Stimulated activated memory B cell treated with anti-CD40 and anti-IgM and Interleukin-4, amounts not matched to agents 10 μg/mL and 1 μg/mL and 100 μg/mL, for 72 hours (primary cell): ENCODE data around the gene PLA2G4E.

Experiments
- ATAC-seq: fragments of 150-1000 bp; cut with Tn5 transposase; 2 replicates; pipeline ENCODE4 v1.10.0; 2021
- H3K27ac Mint-ChIP-seq: one replicate; pipeline ENCODE4 v1.8.0; 2022; ENCODE audit warnings: mild to moderate bottlenecking, mixed read lengths
- H3K27me3 Mint-ChIP-seq: one replicate; pipeline ENCODE4 v1.8.0; 2022; ENCODE audit warnings: mixed read lengths
- H3K36me3 Mint-ChIP-seq: one replicate; pipeline ENCODE4 v1.8.0; 2022; ENCODE audit warnings: mixed read lengths
- H3K4me1 Mint-ChIP-seq: one replicate; pipeline ENCODE4 v1.8.0; 2022; ENCODE audit warnings: mixed read lengths
- H3K4me3 Mint-ChIP-seq: one replicate; pipeline ENCODE4 v1.8.0; 2022; ENCODE audit warnings: mild to moderate bottlenecking, moderate library complexity, mixed read lengths
- H3K9me3 Mint-ChIP-seq: one replicate; pipeline ENCODE4 v1.8.0; 2022; ENCODE audit warnings: mixed read lengths

PLA2G4E gene, protein sequence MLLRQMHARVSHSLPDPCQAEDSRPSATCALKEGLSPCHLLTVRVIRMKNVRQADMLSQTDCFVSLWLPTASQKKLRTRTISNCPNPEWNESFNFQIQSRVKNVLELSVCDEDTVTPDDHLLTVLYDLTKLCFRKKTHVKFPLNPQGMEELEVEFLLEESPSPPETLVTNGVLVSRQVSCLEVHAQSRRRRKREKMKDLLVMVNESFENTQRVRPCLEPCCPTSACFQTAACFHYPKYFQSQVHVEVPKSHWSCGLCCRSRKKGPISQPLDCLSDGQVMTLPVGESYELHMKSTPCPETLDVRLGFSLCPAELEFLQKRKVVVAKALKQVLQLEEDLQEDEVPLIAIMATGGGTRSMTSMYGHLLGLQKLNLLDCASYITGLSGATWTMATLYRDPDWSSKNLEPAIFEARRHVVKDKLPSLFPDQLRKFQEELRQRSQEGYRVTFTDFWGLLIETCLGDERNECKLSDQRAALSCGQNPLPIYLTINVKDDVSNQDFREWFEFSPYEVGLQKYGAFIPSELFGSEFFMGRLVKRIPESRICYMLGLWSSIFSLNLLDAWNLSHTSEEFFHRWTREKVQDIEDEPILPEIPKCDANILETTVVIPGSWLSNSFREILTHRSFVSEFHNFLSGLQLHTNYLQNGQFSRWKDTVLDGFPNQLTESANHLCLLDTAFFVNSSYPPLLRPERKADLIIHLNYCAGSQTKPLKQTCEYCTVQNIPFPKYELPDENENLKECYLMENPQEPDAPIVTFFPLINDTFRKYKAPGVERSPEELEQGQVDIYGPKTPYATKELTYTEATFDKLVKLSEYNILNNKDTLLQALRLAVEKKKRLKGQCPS

DNA sequence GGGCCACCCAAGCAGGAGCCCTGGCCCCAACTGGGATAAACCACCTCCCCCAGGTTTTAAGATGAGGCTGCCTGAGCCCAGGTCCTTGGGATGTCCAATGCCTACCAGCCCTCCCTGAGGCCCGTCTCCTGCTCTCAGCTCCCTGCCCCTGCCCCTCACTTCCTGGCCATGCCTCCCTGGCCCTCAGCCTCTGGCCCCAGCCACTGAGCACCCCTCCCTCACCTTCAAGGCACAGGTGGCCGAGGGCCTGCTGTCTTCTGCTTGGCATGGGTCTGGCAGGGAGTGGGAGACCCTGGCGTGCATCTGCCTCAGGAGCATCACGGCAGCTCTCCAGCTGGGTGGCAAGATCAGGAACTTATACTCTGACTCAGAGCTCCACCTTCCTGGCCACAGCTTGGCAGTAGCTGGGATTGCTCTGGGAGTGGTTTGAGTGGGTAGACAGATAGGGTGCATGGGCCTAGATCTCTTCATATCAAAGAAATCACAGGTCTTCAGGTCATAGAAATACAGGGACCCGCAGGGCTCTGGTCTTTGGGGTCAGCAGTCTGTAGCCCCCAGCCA is at the start of gene PLA2G4E:
TSS of gene PLA2G4E (minus strand) at position 330 of the 561 bp plus-strand sequence. CDS start at position 318, 12 bp downstream.
- Mint-ChIP-seq H3K27me3 (peaks cover 17% of the 10 kb centered on the region), H3K9me3 (no peaks in the 10 kb centered on the region), H3K27ac (no peak within 1 kb of the TSS), H3K4me3 (no peak within 1 kb of the TSS), H3K4me1 (no peaks in the 10 kb centered on the region), H3K36me3 (no peaks in the 10 kb centered on the region)
- no peak for ATAC-seq

DNA sequence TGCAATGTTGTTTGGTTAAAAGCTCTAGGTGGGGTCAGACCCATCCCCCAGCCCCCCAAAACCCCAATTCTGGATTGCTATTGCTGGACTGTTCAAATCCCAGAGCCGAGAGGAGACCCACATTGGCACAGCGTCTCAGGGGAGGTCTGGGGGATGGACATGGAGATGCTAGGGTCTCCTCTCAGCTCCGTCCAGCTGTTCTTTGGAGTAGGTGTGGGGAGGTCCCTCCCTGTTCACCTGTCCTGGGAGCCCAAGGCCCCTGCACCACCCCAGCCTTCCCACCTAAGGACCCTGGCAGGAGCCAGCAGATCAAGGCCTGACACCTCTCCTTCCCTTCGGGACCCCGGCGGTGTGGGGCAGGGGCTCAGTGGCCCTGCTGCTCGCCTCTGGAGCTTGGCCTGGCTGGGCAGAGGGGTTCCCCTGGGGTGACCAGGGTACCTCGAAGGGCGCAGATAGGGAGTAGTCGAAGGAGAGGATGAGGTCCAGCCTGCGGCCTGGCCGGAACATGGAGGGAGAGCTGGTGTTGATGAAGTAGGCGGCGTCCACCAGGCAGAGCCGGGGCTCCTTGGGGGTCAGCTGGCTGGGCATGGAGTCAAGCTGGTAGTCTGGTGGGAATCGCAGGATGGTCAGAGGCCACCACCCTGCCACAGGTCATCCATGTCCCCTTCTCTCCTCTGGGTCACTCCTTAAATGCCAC is 49.6 kb upstream of the PLA2G4E start:
- no peak for ATAC-seq
- Mint-ChIP-seq H3K4me1 (peaks cover 7% of the 10 kb centered on the region), H3K27ac (no peak overlapping the region), H3K36me3 (peaks cover 16% of the 10 kb centered on the region), H3K9me3 (peaks cover 7% of the 10 kb centered on the region), H3K27me3 (peaks cover 60% of the 10 kb centered on the region), H3K4me3 (no peak overlapping the region)

DNA sequence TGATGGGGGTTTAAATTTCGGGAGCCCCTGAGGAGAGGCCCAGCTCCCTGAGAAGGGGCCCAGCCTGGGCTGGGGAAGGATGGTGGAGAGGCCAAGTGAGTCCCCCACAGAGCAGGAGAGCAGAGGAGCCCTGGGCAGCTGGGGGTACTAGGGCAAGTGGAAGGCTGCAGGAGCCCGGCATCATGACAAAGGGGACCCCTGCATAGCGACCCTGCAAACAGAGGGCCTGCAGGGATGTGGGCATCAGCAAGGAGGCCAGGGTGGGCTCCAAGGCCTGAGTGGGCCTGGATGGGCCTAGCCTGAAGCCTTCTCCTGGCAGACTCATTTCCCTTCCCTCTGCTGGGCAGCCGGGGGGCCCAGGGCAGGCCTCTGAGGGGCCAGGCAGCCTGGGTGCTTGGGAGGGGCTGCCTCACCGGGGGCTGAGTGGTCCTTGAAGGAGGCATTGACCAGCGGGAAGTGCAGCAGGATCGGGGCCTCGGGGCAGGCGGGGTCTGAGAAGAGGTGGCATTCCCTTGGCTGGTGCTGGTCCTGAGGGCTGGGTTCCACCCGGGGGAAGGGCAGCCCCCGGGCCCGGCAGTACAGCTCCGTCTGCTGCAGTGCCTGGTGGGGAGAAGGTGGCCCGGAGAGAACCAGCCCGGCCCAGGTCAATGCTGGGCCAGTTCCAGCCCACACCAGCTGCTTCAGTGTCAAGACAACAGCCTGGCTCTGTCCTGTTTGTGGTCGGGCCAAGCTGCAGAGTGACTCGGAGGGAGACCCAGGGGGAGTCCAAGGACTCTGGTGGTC is 48.8 kb upstream of the PLA2G4E start:
- Mint-ChIP-seq H3K4me1 (peaks cover 7% of the 10 kb centered on the region), H3K27me3 (peaks cover 68% of the 10 kb centered on the region)

DNA sequence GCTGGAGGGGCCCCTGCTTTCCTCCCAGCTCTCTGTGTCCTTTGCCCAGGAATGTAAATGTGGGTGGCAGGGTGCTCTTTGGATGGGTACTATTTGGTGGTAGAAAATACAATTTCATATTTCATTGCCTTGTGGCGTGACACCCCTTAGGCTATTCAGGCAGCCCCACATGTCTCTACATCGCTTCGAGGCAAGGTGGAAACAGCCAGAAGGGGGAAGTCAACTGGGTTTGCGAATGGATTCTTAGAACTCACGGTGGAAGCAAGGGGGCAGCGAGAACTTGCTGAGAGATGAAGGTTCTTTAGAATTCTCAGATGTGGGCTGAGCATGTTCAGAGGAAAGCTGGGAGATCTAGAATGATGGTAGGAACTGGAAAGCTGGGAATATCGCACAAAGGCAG is 48.2 kb upstream of the PLA2G4E start:
- H3K36me3 Mint-ChIP-seq = peaks cover 16% of the 10 kb centered on the region
- H3K9me3 Mint-ChIP-seq = peaks cover 7% of the 10 kb centered on the region
- no peak overlapping the region for H3K4me3 Mint-ChIP-seq
- peaks cover 74% of the 10 kb centered on the region for H3K27me3 Mint-ChIP-seq
- H3K27ac Mint-ChIP-seq = no peak overlapping the region
- no peak for ATAC-seq
- H3K4me1 Mint-ChIP-seq = peaks cover 7% of the 10 kb centered on the region

More for the DNA sequence above, 48.8 kb upstream of the PLA2G4E start:
- H3K36me3 Mint-ChIP-seq = peaks cover 16% of the 10 kb centered on the region
- no peak overlapping the region for H3K27ac Mint-ChIP-seq
- no peak for ATAC-seq
- no peak overlapping the region for H3K4me3 Mint-ChIP-seq
- peaks cover 7% of the 10 kb centered on the region for H3K9me3 Mint-ChIP-seq

DNA sequence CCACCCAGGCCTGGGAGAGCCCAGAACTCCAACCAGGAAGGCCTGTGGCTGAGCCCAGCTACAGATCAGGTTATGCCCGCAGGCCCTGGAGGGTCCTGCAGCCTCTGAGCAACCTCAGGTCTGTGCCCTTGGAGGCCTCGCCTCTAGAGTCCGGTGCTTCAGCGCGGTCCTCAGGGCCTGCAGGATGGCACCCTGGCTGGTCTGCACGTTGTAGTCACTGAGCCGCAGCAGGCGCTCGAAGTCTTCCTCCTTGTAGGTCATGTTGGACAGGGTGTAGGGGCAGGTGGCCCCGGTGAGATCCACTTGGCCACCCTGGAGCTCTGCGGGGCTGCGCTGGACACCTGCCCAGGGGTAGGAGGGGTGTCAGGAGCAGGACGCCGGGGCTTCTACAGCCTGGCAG is 47.8 kb upstream of the PLA2G4E start:
- H3K9me3 Mint-ChIP-seq = peaks cover 7% of the 10 kb centered on the region
- peaks cover 78% of the 10 kb centered on the region for H3K27me3 Mint-ChIP-seq
- peaks cover 16% of the 10 kb centered on the region for H3K36me3 Mint-ChIP-seq
- ATAC-seq = no peak
- no peak overlapping the region for H3K4me3 Mint-ChIP-seq
- no peak overlapping the region for H3K27ac Mint-ChIP-seq
- peaks cover 7% of the 10 kb centered on the region for H3K4me1 Mint-ChIP-seq

DNA sequence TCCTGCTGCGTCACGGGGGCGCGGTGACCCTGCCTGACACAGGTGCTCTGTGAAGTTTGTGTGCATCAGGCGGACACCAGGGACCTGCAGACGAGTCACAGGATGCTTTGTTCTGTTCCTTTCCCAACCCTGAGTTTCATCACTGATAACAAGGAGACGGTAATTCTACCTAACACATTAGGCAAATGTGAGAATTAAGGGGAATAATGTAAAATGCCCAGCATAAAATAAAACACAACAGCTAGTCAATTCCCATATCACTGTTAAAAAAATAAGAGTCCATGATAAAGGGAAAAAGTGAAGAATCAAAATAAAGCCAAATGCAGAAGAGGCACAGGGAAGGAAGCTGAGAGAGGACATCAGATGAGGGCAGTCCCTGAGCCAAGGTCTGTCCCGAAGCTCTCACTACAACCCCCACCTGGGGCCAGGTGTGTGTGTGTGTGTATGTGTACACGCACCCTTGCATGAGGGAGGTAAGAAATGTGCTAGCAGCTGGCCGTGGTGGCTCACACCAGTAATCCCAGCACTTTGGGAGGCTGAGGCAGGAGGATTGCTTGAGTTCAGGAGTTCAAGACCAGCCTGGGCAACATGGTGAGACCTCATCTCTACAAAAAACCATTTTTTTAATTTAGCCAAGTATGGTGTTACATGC is 46.0 kb upstream of the PLA2G4E start:
- H3K27ac Mint-ChIP-seq = no peak overlapping the region
- no peak overlapping the region for H3K4me3 Mint-ChIP-seq
- peaks cover 7% of the 10 kb centered on the region for H3K4me1 Mint-ChIP-seq

DNA sequence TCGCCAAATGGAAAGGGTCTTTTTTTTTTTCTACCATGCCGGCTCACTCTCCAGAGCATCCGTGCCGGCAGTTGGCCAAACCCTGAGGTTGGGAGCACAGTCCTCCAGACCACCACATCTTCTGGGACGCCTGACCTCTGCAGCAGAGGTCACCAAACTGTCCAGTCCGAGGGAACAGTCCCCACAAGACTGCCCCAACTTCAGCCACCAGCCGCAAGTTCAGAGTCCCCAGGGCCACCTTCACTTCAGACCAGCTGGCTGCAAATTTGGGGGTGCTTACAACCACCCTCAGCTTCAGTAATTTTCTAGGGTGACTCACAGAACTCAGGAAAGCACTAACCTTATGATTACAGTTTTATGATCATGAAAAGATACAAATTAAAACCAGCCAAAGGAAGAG is 44.6 kb upstream of the PLA2G4E start:
- H3K4me3 Mint-ChIP-seq = no peak overlapping the region
- H3K4me1 Mint-ChIP-seq = peaks cover 7% of the 10 kb centered on the region
- H3K27me3 Mint-ChIP-seq = peaks cover 68% of the 10 kb centered on the region
- H3K36me3 Mint-ChIP-seq = peaks cover 16% of the 10 kb centered on the region
- peaks cover 7% of the 10 kb centered on the region for H3K9me3 Mint-ChIP-seq
- no peak for ATAC-seq
- no peak overlapping the region for H3K27ac Mint-ChIP-seq

More for the DNA sequence above, 46.0 kb upstream of the PLA2G4E start:
- H3K36me3 Mint-ChIP-seq = peaks cover 16% of the 10 kb centered on the region
- peaks cover 7% of the 10 kb centered on the region for H3K9me3 Mint-ChIP-seq
- H3K27me3 Mint-ChIP-seq = peaks cover 82% of the 10 kb centered on the region
- no peak for ATAC-seq

DNA sequence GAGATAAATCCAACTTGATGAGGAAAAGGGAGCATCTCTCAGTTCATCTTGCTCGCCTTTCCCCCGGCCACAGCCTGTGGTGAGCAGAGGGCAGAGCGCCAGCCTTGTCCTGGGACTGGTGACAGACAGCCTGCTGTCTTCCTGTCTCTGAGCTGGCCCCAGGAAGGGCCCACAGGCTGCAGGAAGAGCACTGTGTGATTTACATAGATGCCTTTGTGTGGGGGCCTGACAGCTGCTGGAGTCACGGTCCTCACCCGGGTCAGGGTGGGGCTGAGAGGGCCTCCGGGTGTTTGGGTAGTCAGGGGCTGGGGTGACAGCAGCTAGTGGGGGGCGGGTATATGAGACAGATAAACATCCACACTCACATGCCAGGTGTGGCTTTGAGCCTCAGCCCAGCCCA is 44.2 kb upstream of the PLA2G4E start:
- ATAC-seq = peak; percentile 37
- Mint-ChIP-seq H3K4me3 (no peak overlapping the region), H3K27ac (no peak overlapping the region), H3K36me3 (peaks cover 16% of the 10 kb centered on the region), H3K4me1 (peaks cover 11% of the 10 kb centered on the region), H3K27me3 (peaks cover 64% of the 10 kb centered on the region), H3K9me3 (peaks cover 7% of the 10 kb centered on the region)

DNA sequence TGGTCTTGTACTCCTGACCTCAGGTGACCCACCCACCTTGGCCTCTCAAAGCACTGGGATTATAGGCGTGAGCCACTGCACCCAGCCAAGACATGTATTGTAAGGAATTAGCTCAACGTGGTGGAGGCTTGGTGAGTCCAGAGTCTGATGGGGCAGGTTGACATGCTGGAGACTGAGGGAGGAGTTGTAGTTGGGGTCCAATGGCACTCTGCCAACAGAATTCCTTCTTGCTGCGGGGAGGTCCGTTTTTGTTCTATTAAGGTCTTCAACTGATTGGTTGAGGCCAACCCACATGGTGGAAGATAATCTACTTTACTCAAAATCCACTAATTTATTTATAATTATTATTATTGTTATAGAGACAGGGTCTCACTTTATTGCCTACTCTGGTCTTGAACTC is 43.4 kb upstream of the PLA2G4E start:
- Mint-ChIP-seq H3K9me3 (peaks cover 7% of the 10 kb centered on the region), H3K27ac (no peak overlapping the region), H3K4me3 (no peak overlapping the region), H3K27me3 (peaks cover 58% of the 10 kb centered on the region), H3K4me1 (peaks cover 12% of the 10 kb centered on the region), H3K36me3 (peaks cover 16% of the 10 kb centered on the region)
- ATAC-seq = no peak

DNA sequence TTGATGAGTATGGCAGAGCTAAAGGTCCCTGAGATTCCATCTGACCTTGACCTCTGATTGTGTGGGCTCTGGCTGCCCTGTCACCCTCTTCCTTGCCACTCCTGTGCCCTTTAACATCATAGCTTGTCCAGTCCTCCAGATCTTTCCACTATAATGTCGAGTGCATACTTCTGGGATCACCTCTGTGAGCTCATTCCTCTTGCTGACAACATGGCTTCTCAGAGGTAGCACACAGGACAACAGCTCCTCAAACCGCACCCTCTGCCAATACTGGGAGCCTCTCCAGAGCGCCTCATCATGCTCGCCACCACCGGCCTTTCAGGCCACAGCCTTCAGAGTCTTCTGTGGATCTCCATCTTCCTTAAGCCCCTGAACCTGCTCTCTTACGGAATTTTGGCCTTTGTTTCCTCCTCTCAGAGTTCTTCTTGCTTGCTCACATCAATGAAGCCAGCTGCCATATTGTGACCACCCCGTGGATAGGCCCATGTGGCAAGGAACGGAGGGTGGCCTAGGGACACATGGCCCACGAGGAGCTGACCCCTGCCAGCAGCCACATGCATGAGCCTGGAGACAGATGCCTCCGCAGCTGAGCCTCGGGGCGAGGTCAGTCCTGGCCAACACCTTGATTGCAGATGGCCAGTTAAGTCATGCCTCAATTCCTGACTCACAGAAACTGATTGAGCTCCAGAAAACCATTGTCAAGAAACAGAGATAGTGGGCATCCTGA is 42.4 kb upstream of the PLA2G4E start:
- Mint-ChIP-seq H3K27ac (no peak overlapping the region), H3K9me3 (peaks cover 7% of the 10 kb centered on the region), H3K4me1 (peaks cover 12% of the 10 kb centered on the region), H3K4me3 (no peak overlapping the region), H3K36me3 (peaks cover 16% of the 10 kb centered on the region), H3K27me3 (peaks cover 48% of the 10 kb centered on the region)
- no peak for ATAC-seq

DNA sequence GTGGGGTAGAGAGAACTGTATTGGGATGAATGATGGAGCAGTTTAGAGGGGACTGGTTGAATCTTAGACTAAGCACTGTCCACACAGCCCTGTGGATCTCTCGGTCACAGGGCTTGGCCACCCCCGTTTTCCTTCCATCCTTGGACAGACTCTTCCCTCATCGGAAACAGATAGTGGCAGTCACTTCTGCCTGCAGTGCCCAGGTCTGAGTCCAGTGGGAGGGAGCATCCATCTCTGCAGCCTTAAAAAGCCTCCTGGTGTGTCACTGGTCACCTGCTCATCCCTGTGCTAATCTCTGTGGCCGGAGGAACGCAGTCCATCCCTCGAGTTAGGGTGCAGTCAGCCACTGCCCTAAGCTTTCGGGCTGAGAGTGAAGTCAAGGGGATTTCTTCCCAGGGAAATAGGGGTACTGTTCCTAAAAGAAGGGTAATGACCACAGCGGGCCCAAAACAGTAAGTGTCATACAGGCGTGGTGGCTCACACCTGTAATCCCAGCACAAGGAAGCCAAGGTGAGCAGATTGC is 41.5 kb upstream of the PLA2G4E start:
- ATAC-seq = no peak
- peaks cover 12% of the 10 kb centered on the region for H3K4me1 Mint-ChIP-seq
- peaks cover 3% of the 10 kb centered on the region for H3K9me3 Mint-ChIP-seq
- H3K36me3 Mint-ChIP-seq = peaks cover 10% of the 10 kb centered on the region
- peaks cover 50% of the 10 kb centered on the region for H3K27me3 Mint-ChIP-seq
- H3K4me3 Mint-ChIP-seq = no peak overlapping the region
- H3K27ac Mint-ChIP-seq = no peak overlapping the region

DNA sequence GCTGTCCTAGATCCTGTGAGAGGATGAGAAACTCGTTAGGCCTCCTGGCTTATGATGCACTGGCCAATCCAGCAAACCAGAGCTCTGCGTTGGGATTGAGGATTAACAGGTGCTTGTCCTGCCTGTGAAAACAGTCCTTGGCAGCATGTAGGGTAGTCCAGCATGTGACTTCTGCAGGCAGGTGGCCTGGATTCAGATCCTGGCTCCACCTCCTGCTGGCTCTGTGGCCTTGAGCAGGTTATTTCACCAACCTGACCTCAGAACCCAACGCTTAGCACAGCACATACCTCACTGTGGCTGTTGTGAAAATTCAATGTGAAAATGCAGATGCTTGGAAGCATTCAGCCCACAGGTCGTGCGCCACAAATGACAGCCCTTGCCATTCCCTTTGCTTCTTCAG is 40.0 kb upstream of the PLA2G4E start:
- H3K4me3 Mint-ChIP-seq = no peak overlapping the region
- peaks cover 5% of the 10 kb centered on the region for H3K4me1 Mint-ChIP-seq
- H3K27ac Mint-ChIP-seq = no peak overlapping the region
- H3K27me3 Mint-ChIP-seq = peaks cover 50% of the 10 kb centered on the region
- ATAC-seq = no peak
- H3K9me3 Mint-ChIP-seq = no peaks in the 10 kb centered on the region
- H3K36me3 Mint-ChIP-seq = no peaks in the 10 kb centered on the region

DNA sequence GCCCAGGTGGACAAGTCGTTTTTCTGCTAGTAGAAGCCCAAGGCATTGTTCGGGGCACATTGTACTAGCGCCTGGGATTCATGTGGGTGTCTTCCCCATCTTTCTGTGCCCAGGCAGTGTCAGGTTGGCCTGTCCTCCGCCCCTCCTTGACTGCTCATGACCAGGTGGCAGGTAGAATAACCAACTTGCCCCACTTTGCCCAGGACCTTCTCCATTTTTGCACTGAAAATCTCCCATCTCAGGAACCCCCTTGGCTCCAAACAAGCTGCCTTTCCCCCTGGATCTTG is 39.6 kb upstream of the PLA2G4E start:
- Mint-ChIP-seq H3K9me3 (no peaks in the 10 kb centered on the region), H3K36me3 (no peaks in the 10 kb centered on the region), H3K27ac (no peak overlapping the region), H3K4me1 (peaks cover 5% of the 10 kb centered on the region), H3K27me3 (peaks cover 50% of the 10 kb centered on the region), H3K4me3 (no peak overlapping the region)
- ATAC-seq = no peak
